NCI-H2081 (cell line): ENCODE results near the gene CADM2.

Experiments
- DNase-seq, 2 experiments: peaks; one replicate each; lab custom pipeline; 2025; lab: John Stamatoyannopoulos, UW

CADM2 gene

DNA sequence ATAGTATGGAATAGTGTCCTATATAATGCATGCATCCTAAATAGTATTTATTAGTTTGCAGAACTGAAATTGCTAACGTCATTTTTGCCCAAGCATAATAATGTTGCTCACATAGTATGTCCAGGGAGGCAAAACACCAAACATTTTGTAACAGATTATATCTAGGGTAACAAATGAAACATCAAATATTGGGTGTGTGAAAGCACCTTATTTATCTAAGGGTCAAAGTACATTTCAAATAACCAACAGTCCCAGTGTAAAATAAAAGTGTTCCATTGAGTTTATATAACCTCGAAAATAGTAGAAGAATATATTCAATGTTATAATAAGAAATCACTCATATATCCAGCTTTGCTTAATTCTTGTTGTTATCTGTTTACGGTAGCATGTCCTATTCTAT, 363.1 kb downstream of the CADM2 start:
- no peak for DNase-seq

DNA sequence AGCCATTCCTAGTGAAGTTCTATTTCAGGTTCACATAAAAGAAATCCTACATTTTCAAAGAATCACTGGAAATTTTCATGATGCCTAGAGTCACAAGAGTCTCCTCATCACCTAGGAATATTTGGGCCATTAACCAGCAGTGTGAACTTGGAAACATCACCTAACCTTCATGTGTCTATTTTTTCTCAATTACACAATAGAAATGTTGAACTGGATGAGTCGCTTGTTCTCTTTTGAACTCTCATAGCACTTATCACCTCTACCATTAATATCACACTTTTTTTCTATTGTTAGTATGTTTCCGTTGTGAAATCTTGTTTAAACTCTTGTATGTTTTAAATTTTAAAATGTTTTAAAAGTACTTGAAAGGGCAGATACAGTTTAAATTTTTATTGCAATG, 371.3 kb downstream of the CADM2 start:
- no peak for DNase-seq

DNA sequence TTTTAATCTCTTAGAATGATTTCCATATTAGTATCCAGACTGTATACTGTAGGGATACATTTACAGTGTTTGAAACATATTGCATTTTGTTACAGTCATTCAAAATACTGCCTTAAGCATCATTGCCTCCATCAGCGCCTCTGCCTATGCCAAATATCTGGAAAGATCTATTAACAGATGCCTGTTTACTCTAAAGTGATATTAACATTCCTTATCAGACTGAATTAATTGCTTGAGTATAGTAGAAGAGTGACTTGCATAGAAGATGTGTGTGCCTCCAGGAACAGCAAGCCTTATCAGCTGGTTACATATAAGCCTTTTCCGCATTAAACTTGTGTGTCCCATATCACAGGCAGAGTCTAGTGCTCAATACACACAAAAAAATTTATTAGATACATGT, 379.1 kb downstream of the CADM2 start:
- DNase-seq = no peak

DNA sequence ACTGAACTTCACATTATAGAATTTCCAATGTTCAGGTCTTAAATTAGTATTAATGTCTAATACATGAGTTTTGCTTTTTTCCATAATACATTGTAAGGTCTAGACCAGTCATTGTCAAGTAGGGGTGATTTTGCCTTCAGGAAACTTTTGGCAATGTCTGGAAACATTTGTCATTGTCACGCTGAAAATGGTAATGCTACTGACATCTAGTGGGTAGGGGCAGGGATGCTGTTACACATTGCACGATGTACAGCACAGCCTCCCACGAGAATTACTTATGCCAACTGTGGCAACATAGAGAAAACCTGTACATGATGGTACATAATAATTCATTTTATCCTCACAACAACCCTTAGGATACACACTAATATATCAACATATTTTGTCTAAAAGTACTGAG, 384.1 kb downstream of the CADM2 start:
- peak in 1 of 2 experiments; percentile 40 for DNase-seq

DNA sequence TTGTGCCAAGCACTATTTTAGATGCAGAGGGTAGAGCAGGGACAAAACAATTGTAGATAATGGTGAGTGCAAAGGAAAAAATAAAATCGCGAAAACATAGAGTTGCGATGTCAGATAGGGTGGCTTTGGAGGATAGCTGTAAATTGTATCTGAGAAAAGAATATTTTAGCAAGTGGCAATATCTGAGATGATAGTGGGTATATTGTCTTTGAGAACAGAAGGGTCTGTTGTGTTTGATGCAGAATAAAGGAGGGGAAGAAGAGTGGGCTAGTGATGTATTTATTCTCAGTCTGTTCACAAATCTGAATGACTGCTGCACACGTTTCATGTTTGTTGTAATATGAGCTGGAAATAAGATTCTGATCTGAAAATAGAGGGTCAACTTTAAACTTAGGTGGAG, 396.8 kb downstream of the CADM2 start:
- no peak for DNase-seq

DNA sequence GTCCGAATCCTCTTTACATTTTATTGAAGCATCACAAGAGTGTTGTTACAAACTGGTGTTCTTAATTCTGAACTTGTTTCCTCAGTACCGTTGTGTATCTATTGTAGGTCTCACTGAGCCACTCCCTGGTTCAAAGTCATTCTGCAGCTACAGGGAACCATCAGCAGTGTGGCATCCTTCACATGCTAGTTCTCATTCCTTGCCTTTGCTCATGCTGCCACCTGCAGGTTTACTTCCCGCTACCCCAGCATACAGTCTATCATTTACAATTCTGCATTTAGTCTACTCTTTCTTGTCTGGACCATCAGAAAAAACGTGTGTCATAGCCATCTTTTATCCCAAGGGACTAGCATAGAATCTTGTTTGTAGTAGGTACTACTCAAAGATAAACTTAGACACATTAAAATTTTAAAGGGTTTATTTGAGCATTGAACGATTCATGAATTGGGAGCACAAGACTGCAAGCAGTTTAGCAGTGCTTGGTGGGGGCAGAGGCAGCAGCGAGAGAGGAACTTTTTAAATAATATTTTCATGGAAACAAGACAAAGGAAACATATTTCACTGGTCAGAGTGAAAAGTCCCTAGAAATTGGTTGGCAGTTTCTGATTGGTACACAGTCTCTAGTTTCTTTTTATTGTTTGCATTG, 402.1 kb downstream of the CADM2 start:
- peak; percentile 57 to 72 for DNase-seq

DNA sequence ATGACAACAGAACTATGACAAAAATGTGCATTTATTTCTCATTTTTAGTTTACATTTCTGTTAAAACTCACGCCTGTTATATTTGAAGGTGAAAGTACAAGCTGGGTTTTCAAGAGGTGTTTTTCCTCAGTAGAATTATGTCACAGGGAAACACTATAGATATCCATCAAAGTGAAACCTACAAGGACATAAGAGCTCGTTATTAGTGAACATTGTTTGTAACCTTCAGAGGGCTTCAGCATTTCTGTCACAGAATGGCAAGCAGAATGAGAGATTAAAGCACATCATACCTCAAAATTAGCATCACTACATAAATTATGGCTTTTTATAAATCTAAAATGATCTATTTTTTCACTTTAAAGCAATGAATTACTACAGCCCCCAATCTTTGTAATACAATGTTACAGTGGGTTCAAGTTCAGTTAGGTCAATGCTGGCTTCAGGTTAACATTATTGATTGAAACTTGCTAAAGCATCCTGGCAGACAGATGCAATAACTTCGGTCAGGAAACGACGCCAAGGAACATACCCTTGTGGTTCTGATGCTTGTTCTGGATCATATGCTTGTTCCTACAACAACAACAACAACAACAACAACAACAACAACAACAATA, 405.6 kb downstream of the CADM2 start:
- DNase-seq = no peak

DNA sequence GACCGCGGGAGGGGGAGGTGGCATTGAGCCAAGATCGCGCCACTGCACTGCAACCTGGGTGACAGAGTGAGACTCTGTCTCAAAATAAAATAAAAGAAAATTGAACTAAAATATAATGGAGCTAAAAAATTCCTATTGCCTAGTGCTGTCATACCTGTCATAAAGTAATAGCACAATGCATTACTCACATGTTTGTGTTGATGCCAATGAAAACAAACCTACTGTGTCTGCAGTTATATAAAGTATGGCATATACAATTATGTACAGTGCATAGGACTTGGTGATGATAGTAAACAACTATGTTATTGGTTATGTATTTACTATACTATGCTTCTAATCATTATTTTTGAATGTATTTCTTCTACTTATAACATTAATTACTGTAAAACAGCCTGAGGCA, 411.6 kb downstream of the CADM2 start:
- no peak for DNase-seq

DNA sequence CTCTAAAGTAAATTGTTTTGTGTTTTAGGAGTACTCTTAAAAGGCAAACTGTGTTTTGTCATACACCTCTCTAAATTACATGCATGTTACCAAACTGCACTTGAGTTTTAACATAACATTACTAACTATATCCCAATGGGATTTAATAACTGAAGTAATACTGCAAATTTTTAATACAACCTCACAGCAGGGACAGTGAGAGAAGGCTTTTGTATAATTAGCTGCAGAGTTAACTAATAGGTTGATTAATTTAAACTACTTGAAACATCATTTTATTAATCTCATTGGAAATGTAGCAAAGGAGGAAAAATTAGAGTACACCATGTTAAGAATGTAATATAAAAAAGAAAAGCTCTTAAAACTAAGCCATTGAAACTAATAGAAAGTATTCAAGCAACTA, 417.3 kb downstream of the CADM2 start:
- DNase-seq = no peak

DNA sequence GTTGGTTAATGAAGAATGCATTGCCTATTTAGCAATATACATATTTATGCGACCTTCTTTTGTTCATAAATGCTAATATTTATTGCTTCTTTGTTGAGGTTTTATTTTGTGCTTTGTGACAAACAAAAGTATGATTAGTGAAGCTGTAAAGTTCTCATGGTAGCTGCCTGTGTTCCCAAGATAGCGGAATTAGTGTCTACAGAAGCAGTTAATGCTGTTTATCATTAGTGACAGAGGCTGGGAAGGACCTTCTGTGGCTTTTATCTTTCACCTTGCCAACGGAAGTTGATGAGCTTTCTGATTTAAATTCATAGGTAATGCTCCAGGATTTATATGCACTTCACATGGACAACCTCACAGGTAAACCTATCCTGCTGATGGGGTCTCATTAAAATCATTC, 418.3 kb downstream of the CADM2 start:
- no peak for DNase-seq

DNA sequence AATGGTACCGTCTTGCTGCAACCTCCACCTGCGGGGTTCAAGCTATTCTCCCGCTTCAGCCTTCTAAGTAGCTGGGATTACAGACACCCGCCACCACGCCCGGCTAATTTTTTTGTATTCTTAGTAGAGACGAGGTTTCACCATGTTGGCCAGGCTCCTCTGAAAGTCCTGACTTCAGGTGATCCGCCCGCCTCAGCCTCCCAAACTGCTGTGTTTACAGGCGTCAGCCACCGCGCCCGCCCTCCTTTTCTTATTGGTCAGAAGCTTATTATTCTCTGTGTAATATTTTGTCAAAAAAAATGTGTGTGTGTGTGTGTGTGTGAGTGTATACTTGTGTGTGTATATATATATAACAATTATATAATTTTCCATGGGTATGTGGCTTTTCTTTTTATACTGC, 425.6 kb downstream of the CADM2 start:
- no peak for DNase-seq

DNA sequence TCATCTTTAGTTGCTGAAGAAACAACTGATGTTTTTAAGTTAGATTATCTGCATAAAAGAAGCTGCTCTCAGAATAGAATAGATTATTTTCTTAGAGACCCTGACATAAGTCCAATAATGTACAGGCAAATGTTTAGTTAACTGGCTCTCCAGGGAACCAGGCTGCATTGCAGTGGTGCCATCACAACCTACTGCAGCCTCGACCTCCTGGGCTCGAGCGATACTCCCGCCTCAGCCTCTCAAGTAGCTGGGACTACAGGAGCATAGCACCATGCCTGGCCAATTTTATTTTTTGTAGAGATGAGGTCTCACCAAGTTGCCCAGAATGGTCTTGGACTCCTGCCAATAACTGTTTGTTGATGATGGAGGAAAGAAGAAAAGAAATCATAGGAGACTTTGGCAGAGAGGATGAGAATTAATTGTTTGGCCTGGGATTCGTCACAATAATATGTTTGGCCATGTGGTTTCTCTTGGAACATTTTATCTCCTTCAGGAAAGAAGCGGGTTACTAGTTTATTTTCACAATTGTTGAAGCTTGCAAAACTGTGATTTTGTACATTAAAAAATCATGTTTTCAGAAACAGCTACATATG, 429.2 kb downstream of the CADM2 start:
- DNase-seq = peak in 1 of 2 experiments; percentile 3

DNA sequence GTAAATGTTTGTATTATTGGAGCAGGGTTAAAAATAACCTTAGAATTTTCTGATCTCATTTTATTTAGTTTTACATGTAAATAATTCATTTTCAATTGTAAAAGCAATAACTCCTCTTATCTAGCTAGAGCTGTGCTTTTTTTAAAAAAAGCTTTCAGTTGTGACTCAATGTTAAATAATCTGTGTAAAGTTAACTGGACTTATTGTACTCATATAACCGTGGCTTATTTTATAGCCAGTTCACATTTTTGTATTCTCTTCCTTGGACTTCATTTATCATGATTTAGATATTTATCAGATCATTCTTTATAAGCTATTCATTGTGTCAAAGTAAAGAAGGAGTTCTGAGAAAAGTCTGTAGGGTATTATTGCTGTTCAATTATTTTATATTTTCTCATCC, 435.6 kb downstream of the CADM2 start:
- no peak for DNase-seq

DNA sequence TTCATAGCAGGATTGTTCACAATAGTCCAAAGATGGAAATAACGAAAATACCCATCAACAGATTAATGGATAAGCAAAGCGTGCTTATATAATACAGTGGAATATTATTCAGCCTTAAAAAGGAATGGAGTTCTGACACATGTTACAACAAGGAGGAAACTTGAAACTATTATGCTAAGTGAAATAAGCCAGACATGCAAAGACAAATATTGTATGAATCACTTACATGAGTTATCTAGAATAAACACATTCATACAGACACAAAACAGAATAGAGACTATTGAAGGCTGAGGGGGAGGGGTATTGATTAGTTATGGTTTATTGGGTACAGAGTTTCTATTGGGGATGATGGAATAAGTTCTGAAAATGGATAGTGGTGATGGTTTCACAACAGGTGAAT, 438.6 kb downstream of the CADM2 start:
- DNase-seq = no peak

DNA sequence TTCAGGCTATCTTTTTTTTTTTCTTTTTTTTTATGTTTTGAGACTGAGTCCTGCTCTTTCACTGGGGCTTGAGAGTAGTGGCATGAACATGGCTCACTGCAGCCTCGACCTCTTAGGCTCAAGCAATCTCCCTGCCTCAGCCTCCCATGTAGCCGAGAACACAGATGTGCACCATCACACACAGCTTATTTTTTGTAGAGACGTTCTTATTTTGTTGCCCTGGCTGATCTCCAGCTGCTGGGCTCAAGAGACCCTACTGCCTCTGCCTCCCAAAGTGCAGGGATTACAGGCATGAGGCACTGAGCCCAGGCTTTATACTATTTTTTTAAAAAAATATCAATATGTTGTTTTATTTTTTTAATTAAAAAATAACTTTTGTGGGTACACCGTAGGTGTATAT, 467.3 kb downstream of the CADM2 start:
- DNase-seq = no peak

DNA sequence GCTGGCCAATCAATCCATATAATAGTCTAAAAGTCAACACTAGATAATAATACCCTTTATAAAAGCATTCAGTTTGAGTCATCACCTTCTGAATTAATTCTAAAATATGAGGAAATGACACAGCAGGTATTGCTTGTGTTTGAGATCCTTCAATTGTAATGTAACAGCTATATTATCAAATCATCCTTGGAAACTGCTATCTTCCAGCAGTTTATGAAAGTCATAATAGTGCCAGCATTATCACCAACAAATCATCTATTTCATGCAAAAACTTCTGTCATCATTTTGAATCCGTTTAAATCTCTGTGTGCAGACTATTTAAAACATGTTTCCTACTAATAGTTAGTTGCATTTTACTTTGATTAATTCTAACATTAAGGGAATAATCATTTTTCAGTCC, 468.7 kb downstream of the CADM2 start:
- DNase-seq = peak; percentile 35 to 79

DNA sequence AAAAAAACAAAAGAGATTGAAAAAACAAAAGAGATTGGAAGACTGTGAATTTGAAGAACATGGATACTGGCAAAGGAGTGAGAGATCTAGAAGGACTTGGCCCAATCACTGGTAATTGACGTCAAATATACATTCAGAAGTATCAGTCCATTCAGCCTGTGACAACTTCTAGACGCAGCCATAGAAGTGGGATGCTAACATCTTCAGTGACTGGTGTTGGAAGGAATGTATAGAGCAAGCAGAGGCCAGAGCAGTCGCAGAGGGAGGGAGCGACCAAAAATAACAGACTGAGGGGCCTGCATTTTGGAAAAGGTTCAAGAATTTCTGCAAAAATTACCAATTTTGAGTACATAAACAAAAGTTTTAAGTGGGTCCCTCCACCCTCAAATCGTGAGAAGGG, 473.3 kb downstream of the CADM2 start:
- DNase-seq = no peak

DNA sequence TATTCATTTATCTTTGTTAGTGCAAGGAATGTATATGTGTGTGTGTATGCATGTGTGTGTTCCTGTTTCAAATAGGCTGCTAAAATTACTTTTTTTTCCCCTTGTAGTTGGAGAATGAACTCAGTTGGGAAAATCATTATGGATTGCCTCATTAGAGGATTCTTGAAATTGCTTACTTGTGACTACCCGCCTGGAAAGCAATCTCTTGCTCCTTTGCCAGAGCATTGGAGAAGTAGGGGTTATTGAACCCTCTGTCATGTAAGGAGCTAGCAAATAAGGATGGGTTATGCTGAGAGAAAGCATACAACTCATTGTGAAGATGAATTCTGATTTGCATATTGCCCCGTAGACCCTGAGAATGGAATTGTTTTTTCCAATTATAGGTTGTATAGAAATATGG, 474.5 kb downstream of the CADM2 start:
- DNase-seq = no peak

DNA sequence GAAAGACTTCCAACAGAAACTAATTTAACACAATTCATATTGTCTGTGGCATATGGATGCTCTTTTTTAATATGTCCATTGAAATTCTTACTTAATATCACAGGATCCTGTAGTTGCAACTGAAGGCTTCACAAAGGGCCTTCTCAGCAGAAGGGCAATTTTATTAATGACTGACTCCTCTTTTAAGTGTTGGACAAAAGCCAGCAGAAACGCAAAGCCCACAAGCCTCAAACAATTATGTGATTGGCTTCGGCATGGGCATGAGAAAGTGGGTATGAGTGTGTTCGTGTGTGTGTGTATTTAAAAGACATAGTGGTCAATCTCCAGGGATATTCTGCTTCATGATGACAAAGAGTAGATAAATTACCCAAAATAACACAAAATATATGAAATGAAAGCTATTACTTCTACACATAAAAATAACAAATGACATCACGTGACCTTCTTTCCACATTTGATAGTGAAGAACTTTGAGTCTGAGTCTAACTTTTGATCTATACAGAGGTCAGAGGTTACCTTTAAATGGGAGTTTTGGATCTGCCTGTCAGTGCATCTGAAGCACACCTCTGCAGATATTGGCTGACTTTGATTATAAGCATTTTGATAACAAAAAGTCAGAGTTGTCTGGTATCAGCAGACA, 496.9 kb downstream of the CADM2 start:
- DNase-seq = no peak

DNA sequence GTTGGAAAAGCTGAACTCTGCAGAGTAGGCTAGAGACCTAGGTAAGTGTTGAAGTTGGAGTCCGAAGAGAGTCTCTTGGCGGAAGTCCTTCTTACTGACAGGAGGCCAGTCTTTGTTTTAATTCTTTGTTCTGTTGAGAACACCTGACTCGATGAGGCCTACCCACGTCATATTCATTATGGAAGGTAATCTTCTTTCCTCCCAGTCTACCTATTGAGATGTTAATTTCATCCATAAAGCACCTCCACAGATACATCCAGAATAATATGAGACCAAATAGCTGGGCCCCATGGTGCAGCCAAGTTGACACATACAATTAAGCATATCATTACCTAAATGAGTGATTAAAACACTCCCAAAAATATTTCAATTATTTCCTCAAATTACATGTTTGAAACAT, 515.5 kb downstream of the CADM2 start:
- DNase-seq = peak; percentile 1 to 59

DNA sequence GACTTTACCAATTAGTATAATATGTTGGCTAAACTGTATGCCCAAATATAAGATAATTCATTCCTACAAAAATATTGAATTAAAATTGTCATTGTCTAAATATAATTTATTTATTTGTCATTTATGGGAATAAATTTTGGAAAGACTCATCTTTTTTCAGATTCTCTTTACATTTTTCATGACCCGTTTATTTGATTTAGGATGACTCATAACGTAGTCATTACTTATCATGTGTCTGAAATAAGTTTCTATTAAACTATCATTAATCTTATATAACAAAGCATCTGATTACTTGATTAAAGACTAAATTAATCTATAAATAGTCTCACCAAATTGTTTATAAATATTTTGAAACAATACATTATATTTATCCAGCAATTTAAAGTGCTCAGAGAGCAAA, 516.6 kb downstream of the CADM2 start:
- no peak for DNase-seq

DNA sequence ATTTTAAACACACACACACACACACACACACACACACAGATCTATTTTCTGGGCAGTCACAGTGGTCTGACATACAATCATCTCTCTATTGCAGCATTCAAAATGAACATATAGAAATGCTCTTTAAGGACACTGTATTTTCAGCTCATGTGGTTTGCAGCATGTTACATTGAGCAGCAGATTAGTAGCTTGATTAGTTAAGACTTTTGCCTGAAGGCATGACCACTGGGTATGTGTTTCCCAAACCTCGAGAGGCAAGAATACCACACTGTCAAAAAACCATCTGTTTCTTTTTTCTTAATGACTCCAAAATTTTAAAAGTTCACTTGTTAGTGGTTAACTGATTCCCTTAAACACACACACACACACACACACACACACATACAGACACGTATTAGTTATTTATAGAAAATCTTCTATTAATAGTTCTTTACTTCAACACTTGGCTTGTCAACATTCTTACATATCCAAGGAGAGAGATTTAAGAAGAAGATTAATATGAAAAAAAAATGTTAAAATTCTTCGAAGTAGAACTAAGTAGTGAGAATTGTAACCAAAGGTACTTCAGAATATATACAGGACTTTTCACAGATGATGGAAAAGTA, 518.2 kb downstream of the CADM2 start:
- no peak for DNase-seq
